Esophagus muscularis mucosa (tissue), 3 donors: ENCODE data around the gene DDX43.

ENCODE experiments used
- CTCF ChIP-seq, 3 experiments: fragments of 200-600 bp in 2 of 3; fragments of 450-650 bp in 1 of 3; sonication (generic) in 2 of 3; IDR thresholded peaks; one replicate each; pipeline ENCODE4 v1.5.1; 2017 to 2019; ENCODE audit warnings: antibody characterized with exemption in 3 of 3, mild to moderate bottlenecking in 2 of 3, moderate library complexity in 1 of 3
- EP300 ChIP-seq: sonication (generic); formaldehyde crosslinking; IDR thresholded peaks from one replicate; pipeline ENCODE4 v1.6.1; 2017; ENCODE audit warnings: antibody characterized with exemption

DNA sequence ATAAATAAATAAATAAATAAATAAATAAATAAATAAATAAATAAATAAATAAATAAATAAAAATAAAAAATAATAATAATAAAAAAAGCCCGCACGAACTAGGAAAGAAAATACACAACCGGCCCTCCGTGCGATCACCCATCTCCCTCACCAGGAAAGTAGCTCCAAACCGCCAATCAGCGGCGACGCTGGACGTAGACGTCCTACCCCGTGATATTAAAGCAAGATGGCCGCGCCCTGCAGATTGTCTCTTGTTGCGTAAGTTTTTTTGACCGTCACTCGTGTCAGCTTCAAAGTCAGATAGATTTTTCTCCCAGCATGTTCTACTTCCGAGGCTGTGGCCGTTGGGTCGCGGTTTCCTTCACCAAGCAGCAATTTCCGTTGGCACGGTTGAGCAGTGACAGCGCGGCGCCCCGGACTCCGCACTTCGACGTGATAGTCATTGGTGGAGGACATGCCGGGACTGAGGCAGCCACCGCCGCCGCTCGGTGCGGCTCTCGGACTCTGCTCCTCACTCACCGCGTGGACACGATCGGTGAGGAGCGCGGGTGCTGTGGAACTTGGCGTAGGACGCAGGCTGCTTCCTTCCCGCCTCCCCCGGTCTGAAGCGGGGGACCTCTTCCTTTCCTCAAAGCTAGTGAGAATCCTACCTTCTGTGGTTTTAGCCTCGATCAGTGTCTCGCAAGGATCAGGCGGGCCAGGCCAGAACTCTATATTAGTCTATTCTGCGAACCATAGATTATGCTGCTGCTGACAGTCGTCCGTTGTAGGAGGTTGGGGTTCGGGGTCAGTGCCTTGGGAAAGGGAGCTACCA is 67.1 kb downstream of the DDX43 start, which contains the start of gene MTO1:
- TF ChIP-seq EP300 (no peak), CTCF (IDR thresholded peaks at IDR 0.05) (no peak)
